HG02610 (cell line): ENCODE results near the gene MS4A14.
"Not testable (repeated sequence)": the region's sequence is repeated elsewhere in the genome, so short reads cannot be mapped to it uniquely, and the experiment has no call there.

Experiments used
- ATAC-seq: cut with Tn5 transposase; IDR thresholded peaks from one replicate; pipeline ENCODE4 v1.9.1; 2021; ENCODE audit warnings: mild to moderate bottlenecking, moderate library complexity; ENCODE audit not compliant: unreplicated experiment

The MS4A14 gene

GRCh38 chr11:60378354-60378753 lies 17.9 kb upstream of the MS4A14 start, which contains the start of gene MS4A7:
Gene MS4A7, plus strand, starts transcription at chr11:60378532. Its CDS starts 4,610 bp downstream, at chr11:60383142.
- peak; percentile 89 for ATAC-seq

- ATAC-seq: peak; percentile 91
These were observed 6.9 kb upstream of the MS4A14 start for GRCh38 chr11:60389279-60389910.

- ATAC-seq: no peak
These were observed 5.8 kb upstream of the MS4A14 start for GRCh38 chr11:60390419-60390818.

- no peak for ATAC-seq
These were observed 3.9 kb upstream of the MS4A14 start for GRCh38 chr11:60392361-60392760.

- no peak for ATAC-seq
These were observed 3.2 kb upstream of the MS4A14 start for GRCh38 chr11:60393016-60393415.

GRCh38 chr11:60394666-60395380 lies 1.4 kb upstream of the MS4A14 start:
- no peak for ATAC-seq

GRCh38 chr11:60396799-60397198 lies 540 bp downstream of the MS4A14 start:
- peak; percentile 84 for ATAC-seq

GRCh38 chr11:60420015-60420414 lies 23.8 kb downstream of the MS4A14 start:
- no peak for ATAC-seq

GRCh38 chr11:60422609-60423008 lies 26.4 kb downstream of the MS4A14 start:
- ATAC-seq: no peak

GRCh38 chr11:60428517-60428916 lies 32.3 kb downstream of the MS4A14 start:
- ATAC-seq: no peak

GRCh38 chr11:60429272-60429671 lies 33.0 kb downstream of the MS4A14 start, which contains the start of gene MS4A5:
Gene MS4A5, plus strand, starts transcription at chr11:60429572. Its CDS starts 103 bp downstream, at chr11:60429675.
- ATAC-seq: no peak

GRCh38 chr11:60431251-60431650 lies 35.0 kb downstream of the MS4A14 start:
- no peak for ATAC-seq

- ATAC-seq: no peak
These were observed 37.1 kb downstream of the MS4A14 start for GRCh38 chr11:60433401-60433800.

GRCh38 chr11:60447070-60447469 lies 50.8 kb downstream of the MS4A14 start:
- no peak for ATAC-seq

- no peak for ATAC-seq
These were observed 51.6 kb downstream of the MS4A14 start for GRCh38 chr11:60447846-60448245.

GRCh38 chr11:60451185-60451584 lies 54.9 kb downstream of the MS4A14 start:
- not testable (repeated sequence) for ATAC-seq

- no peak for ATAC-seq
These were observed 58.0 kb downstream of the MS4A14 start for GRCh38 chr11:60454212-60454611.

GRCh38 chr11:60455531-60456042 lies 59.3 kb downstream of the MS4A14 start, which contains the start of gene MS4A1:
Gene MS4A1, plus strand, starts transcription at chr11:60455847. Its CDS starts 6,528 bp downstream, at chr11:60462375.
- peak; percentile 90 for ATAC-seq

GRCh38 chr11:60457576-60457975 lies 61.3 kb downstream of the MS4A14 start:
- ATAC-seq: peak; percentile 29

GRCh38 chr11:60459345-60459744 lies 63.1 kb downstream of the MS4A14 start:
- no peak for ATAC-seq
